Suppressor macrophage treated with lipopolysaccharide for 4 hours (primary cell): ENCODE measurements around the gene PLEKHA8.

Source experiments
- DNase-seq: peaks from one replicate; pipeline ENCODE4 v3.0.0-alpha.2; 2020

Gene PLEKHA8

DNA sequence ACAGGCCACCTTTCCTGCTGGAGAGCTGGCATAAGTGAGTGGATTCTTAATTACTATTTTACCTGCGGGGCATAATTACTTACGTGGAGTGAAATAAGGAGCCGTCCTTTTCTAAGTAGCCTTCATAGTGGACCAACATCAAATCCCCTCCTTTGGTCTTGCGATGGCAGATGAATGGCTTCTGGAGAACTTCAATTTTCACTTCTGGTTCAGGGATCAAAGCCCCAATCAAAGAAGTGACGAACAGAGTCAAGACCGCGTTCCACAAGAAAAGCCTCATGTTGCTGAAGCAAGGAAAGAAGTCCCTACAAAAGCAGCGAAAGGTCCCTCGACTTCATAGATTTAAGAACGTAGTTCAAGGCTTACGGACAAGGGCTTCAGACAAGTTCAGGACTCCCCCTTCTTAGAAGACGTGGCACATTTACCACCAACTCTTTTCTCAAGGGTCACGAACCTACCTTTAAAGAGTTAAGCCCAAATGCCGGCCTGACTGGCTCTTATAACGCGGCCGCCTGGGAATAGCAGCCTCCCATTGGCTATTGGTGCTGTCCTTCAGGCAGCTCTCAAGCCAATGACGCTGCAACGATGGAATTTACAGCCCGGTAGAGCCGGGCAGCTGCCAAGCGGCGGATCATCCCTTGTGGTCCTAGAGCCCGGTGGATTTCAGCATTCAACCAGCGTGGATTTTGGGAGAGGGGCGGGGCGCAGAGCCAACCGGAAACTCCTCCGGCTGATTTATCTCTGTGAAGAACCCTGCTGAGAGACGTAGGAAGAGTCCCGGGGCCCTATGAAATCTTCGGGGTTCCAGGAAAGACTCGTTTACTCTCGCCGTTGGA lies 1.8 kb upstream of the PLEKHA8 start, which contains the start of gene FKBP14:
FKBP14 (minus strand) TSS at position 474 of the 836 bp plus-strand sequence; CDS start at position 280, 194 bp downstream.
- DNase-seq = peak; percentile 98

GRCh38 chr7:30027065-30027456 lies 1.2 kb upstream of the PLEKHA8 start:
- DNase-seq = peak; percentile 54

- peak; percentile 9 for DNase-seq
These were observed 434 bp upstream of the PLEKHA8 start for GRCh38 chr7:30027740-30028215.

- peak; percentile 73 for DNase-seq
These were observed 780 bp downstream of the PLEKHA8 start for GRCh38 chr7:30028749-30029635.

DNA sequence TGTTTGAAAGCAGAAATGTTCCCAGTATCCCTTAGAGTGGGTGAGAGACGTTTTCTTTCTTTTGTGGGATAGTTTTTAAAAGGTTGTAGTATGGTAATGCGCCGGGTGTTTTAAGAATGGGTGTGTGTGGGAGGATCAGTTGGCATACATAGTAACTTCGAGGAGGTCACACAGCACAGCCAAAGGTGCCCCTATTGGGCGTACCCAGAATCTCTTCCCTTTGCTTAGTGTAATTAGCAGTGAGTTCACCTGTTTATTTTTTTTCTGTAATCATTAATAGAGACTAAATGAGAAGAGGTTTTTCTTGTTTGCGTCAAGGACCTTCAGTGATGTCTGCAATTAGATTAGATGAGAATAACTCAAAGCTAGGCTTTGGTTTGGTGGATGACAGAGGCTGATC lies 1.5 kb downstream of the PLEKHA8 start:
- DNase-seq = no peak

GRCh38 chr7:30032310-30033125 lies 4.3 kb downstream of the PLEKHA8 start:
- no peak for DNase-seq

- DNase-seq = no peak
These were observed 6.3 kb downstream of the PLEKHA8 start for GRCh38 chr7:30034501-30034900.

DNA sequence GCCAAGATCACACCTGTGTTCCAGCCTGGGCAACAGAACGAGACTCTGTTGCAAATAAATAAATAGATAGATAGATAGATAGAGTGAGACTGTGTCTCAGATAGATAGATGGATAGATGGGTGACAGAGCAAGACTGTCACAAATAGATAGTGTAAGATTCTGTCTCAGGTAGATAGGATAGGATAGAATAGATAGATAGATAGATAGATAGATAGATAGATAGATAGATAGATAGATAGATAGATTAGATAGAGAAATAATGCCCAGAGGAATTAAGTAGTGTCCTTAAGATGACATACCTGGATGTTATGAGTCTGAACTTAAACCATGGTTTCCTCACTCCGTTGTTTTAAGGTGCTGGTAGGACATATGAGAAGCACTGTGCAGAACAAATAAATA lies 8.0 kb downstream of the PLEKHA8 start:
- DNase-seq = no peak

DNA sequence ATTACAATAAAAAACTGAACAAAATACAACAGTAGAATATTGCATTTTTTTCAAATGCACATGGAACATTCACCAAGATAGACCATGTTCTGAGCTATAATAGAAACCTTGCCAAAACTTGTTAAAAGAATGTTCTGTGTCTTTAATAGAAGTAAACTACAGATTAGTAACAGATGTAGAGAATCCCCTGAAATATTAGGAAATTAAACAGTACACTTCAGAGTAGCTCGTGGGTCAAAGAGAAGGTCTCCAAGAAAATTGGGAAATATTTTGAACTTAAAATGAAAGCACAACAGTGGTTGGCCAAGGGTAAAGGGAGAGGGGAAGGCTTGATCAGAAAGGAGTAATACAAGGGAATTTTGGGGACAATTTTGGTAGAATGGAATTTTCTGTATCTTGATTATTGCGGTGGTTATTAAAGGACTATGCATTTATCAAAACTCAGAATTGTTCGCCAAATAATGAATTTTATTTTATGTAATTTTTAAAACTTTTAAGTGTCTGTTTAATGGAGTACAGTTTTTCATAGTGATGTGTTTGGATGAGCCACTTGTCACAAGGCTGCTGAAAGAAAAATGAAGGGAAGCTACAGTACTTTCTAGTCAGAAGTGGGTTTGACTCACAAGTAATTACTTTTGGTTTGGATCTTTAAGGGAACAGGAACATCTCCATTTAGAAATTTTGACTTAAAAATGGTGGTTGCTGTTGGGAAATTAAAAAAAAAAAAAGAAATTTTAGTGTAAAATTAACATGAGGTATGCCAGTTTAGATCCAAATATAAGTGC lies 10.2 kb downstream of the PLEKHA8 start:
- DNase-seq = peak; percentile 50

DNA sequence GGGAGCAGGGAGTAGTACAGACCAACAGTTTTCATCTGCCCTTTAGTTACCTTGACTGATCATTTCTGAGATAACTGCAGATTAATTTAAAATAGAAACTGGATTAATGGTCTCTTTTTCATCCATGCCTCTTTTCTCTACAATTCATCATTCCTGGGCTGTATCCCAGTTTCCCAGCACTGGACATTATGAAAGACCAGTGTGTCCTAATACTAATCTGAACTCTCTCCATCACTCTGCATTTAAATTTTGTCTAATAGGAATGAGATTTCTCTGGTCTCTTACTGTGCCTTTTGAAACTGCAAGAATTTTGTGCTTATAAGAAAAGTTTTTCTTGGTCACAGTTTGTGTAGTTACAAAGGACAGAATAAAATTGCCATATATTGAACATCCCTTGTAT lies 12.7 kb downstream of the PLEKHA8 start:
- DNase-seq = no peak

DNA sequence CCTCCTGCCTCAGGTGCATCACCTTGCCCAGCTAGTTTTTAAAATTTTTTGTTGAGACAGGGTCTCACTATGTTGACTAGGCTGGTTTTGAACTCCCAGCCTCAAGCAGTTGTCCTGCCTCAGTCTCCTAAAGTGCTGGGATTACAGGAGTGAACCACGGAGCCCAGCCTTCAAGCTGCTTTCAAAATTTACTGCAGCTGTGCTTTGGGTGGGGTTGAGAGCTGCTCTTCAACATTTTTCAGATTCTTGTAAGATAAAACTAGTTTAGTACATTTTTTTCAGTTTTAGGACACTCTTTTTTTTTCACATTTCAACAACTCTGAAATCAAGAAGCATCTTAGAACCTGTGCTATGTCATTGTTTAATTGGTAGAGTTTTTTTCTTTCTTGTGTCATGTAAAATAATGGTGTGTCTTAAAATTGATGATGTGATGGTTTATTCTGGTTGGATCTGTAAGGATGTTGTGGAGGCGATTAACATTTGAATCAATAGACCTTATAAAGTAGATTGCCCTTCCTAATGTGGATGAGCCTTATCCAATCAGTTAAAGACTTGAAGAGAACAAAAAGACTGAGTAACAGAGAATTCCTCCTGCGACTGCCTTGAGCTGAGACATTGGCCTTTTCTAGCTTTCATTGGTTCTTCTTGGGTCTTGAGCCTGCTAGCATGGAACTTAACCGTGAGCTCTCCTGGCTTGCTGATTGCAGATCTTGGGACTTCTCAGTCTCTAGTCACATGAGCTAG lies 13.5 kb downstream of the PLEKHA8 start:
- no peak for DNase-seq

DNA sequence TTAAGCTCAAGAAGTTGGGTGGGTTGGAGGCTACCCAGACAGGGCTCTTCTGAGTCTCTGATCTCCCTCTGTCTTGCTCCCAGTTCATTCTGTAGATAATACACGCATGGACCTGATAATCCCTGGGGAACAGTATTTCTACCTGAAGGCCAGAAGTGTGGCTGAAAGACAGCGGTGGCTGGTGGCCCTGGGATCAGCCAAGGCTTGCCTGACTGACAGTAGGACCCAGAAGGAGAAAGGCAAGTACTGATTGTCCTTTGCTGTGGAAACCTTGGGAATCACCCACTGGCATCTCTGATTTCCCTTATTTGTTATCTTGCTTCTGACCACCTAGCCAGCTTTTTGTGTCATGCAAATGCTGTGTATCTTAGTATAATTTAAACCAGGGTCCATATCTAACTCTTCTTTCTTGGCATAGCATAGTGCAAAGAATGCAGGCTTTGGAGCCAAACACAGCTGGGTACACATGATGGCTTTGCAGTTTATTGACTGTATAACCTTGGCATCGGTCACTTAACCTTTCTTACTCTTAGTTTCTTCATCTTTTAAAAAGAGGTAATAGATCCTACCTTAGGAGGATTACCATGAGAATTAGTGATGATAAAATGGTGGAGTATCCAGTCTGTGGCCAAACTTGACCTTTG lies 18.0 kb downstream of the PLEKHA8 start:
- no peak for DNase-seq

GRCh38 chr7:30047124-30047523 lies 18.9 kb downstream of the PLEKHA8 start:
- DNase-seq = no peak

DNA sequence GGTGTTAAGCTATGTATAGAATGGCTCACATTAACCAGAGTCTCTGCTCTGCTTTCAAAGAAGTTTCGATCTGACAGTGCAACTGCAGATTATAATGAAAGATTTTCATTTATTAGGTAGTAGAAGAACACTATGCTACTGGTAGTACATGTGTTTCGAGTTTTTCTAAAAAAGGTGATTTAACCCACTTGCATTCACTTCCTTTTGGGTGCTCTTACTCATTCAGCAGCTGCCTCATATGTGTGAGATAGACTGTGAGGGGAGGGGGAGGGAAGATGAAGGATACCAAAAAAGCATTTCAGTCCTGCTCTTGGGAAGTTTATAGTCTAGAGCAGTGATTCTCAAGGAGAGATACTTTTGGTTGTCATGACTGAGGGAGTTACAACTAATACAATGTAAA lies 20.4 kb downstream of the PLEKHA8 start:
- DNase-seq = no peak

- no peak for DNase-seq
These were observed 21.0 kb downstream of the PLEKHA8 start for GRCh38 chr7:30049173-30049572.

GRCh38 chr7:30053068-30053467 lies 24.9 kb downstream of the PLEKHA8 start:
- no peak for DNase-seq

GRCh38 chr7:30057741-30058140 lies 29.5 kb downstream of the PLEKHA8 start:
- DNase-seq = no peak

- peak; percentile 27 for DNase-seq
These were observed 33.6 kb downstream of the PLEKHA8 start for GRCh38 chr7:30061786-30062185.

GRCh38 chr7:30062587-30062986 lies 34.4 kb downstream of the PLEKHA8 start:
- DNase-seq = peak; percentile 53

DNA sequence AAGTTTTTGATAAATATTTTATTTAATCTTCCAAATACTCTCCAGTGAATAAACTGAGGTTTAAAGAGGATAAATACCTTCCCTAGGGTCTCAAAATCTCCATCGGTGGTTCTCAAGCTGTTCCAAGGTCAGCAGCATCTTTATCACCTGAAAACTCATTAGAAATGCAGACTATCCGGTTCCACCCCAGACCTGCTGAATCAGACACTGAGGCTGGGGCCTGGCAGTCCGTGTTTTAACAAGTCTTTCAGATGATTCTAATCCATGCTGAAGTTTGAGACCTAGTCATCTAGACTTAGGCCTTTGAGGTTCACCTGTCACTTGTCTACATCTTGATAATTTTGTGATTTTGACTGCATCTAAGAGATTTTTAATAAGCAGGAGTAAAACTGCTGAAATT lies 37.5 kb downstream of the PLEKHA8 start:
- DNase-seq = no peak

GRCh38 chr7:30066687-30067086 lies 38.5 kb downstream of the PLEKHA8 start:
- no peak for DNase-seq
